Iris pigment epithelial cell (primary cell): ENCODE data around the gene XRCC2.
"Not testable (repeated sequence)": the region's sequence is repeated elsewhere in the genome, so short reads cannot be mapped to it uniquely, and the experiment has no call there.

ENCODE experiments used
- DNase-seq: peaks from one replicate; pipeline ENCODE4 v3.0.0-alpha.2; 2011; ENCODE audit warnings: low read depth

The XRCC2 gene

GRCh38 chr7:152675759-152676636 is at the start of gene XRCC2:
TSS of gene XRCC2 (minus strand) at chr7:152676141. CDS start at chr7:152676079, 62 bp downstream.
- peak; percentile 84 for DNase-seq

GRCh38 chr7:152723364-152723763 is 47.4 kb upstream of the XRCC2 start:
- DNase-seq = no peak

DNA sequence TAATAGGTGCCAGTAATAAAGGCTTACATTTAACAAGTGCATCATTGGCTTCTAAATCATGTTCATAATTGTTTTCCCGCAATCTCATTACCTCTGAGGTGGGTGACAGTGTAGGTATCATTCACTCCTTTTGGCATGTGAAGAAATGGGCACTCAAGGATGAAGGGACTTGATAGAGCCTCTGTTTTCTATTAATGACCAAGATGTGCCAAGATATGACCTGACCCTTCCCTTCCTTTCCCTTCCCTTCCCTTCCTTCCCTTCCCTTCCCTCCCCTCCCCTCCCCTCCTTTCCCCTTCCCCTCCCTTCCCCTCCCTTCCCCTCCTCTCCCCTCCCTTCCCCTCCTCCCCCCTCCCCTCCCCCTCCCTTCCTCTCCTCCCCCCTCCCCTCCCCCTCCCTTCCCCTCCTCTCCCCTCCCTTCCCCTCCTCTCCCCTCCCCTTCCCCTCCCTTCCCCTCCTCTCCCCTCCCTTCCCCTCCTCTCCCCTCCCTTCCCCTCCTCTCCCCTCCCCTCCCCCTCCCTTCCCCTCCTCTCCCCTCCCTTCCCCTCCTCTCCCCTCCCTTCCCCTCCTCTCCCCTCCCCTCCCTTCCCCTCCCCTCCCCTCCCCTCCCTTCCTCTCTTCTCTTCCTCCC is 36.6 kb upstream of the XRCC2 start:
- DNase-seq = not testable (repeated sequence)

- no peak for DNase-seq
Measured at GRCh38 chr7:152711444-152711944, 35.6 kb upstream of the XRCC2 start.

DNA sequence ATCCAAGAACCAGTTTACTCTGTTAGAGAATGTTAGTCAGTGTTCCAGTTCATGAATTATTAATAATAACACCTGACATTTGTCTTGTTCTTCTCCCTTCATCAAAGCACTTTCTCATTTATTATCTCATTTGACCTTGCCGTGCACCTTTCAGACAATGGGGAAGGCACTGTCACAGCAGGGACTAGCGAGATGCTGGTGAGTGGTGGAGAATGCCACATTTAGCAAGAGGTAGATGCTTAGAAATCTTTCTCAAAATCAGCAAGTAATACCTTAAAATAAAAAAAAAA is 34.2 kb upstream of the XRCC2 start:
- DNase-seq = no peak

GRCh38 chr7:152709287-152710152 is 33.6 kb upstream of the XRCC2 start:
- DNase-seq = peak; percentile 11

- no peak for DNase-seq
Measured at GRCh38 chr7:152704796-152705384, 28.9 kb upstream of the XRCC2 start.

- DNase-seq = no peak
Measured at GRCh38 chr7:152699079-152699478, 23.1 kb upstream of the XRCC2 start.

DNA sequence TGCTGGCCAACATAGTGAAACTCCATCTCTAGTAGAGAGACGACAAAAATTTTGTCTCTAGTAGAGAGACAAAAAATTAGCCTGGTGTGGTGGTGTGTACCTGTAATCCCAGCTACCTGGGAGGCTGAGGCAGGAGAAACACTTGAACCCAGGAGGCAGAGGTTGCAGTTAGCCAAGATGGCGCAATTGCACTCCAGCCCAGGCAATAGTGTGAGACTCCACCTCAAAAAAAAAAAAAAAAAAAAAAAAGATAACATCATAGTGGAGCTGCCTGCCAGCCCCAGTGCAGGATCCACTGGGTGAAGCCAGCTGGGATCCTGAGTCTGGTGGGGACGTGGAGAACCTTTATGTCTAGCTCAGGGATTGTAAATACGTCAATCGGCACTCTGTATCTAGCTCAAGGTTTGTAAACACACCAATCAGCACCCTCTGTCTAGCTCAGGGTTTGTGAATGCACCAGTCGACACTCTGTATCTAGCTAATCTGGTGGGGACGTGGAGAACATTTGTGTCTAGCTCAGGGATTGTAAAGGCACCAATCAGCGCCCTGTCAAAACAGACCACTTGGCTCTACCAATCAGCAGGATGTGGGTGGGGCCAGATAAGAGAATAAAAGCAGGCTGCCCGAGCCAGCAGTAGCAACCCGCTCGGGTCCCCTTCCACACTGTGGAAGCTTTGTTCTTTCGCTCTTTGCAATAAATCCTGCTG is 21.5 kb upstream of the XRCC2 start:
- not testable (repeated sequence) for DNase-seq

GRCh38 chr7:152692196-152692595 is 16.3 kb upstream of the XRCC2 start:
- not testable (repeated sequence) for DNase-seq

- DNase-seq = no peak
Measured at GRCh38 chr7:152683297-152683696, 7.4 kb upstream of the XRCC2 start.

- DNase-seq = no peak
Measured at GRCh38 chr7:152677808-152678670, 2.1 kb upstream of the XRCC2 start.

DNA sequence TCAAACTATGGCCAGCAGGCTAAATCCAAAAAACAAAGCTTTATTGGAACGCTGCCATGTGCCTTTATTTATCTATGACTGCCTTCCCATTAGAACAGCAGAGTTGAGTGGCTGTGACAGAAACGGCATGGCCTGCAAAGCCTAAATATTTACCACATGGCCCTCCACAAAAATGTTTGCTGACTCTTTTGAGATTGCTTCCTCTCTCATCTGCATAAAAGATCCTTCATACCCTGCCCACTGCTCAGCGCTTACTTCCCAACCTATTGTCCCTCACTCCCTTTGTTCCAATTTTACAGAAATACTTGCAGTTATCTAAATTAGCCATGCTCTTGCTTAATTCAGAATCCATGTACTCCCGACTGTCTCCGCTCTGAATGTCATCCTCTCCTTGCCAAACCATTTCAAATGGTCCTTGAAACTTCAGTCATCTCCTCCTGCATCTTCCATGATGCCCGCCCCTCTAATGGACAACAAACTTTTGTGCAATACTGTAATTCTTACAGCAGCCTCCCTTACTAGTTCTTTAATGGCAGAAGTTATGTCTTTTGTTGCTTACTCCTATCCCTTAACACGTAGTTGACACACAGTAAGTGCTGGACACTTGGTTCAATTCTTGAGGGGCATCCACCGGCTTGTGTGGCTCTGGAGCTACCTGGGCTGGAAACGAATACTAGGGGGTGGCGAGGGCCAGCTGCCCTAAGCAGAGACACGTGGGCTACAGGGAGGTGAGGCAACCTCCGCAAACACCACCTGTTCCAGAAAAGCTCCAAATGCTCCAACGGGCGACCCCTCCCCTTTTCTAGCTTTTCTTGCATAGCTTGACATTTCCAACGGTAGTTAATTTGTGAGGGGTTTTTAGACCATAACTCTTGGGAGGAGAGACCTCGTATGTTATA is 832 bp downstream of the XRCC2 start:
- no peak for DNase-seq

- DNase-seq = no peak
Measured at GRCh38 chr7:152673897-152674296, 2.0 kb downstream of the XRCC2 start.

GRCh38 chr7:152672626-152673025 is 3.3 kb downstream of the XRCC2 start:
- no peak for DNase-seq

GRCh38 chr7:152669758-152670157 is 6.2 kb downstream of the XRCC2 start:
- no peak for DNase-seq

GRCh38 chr7:152668975-152669374 is 7.0 kb downstream of the XRCC2 start:
- DNase-seq = no peak

GRCh38 chr7:152667958-152668357 is 8.0 kb downstream of the XRCC2 start:
- peak; percentile 49 for DNase-seq

DNA sequence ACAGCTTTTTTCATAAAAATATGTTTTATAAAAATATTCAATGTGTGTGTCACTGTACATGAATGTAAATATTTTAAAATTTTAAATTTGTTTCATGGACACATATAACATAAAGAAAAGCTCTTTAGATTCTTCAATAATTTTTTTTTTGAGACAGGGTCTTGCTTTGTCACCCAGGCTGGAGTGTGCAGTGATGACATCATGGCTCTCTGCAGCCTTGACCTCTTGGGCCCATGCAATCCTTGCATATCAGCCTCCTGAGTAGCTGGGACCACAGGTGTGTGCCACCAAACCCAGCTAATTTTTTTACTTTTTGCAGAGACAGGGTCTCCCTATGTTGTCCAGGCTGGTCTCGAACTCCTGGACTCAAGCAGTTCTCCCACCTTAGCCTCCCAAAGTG is 9.9 kb downstream of the XRCC2 start:
- DNase-seq = no peak
